ENCODE measurements around the gene LHX4. TPM values are rescaled to one million over a fixed set of nuclear protein-coding genes. Genes with fewer than 3 reads are reported as not detected.
A peak's percentile ranks its signal among the peaks of the same experiment; 100 is the strongest.

Gene LHX4
- total RNA-seq, 1 donor from 2014 or later: 0.36 TPM

DNA sequence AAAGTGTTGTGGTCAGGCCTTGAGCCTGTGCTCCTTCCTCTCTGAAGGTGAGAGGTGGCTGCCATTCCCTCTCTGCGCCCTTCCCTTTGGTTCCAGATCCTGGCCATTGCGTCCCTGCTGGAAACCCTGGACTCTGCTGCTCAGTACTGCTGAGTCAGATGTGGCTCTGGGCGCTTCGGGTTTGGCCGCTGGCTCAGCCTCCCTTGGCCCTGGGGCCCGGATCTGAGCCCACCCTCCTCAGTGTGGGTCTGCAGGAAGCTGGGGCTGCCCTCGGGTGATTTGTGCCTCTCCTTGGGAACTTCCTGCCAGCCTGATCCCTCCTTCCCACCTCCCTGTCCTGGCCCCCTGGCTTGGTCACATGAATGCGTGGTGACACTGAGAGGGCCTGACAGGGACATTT lies 43.2 kb upstream of the LHX4 start:
- Mint-ChIP-seq H3K27me3 (ENCODE audit: low read depth, unreplicated experiment) (peaks cover 5% of the 10 kb centered on the region), H3K27ac (ENCODE audit: unreplicated experiment) (no peak overlapping the region), H3K36me3 (ENCODE audit: low read depth, unreplicated experiment) (peaks cover 27% of the 10 kb centered on the region), H3K4me3 (ENCODE audit: unreplicated experiment) (no peak overlapping the region), H3K9me3 (ENCODE audit: unreplicated experiment) (no peaks in the 10 kb centered on the region), H3K4me1 (ENCODE audit: low read depth, unreplicated experiment) (no peaks in the 10 kb centered on the region)
- no peak overlapping the region for H3K27ac ChIP-seq (ENCODE audit: low read depth, low read length)
- H3K4me3 ChIP-seq (ENCODE audit: insufficient read depth, low read depth, low read length): no peak overlapping the region
- no peak for TF ChIP-seq EZH2 (IDR thresholded peaks at IDR 0.05; ENCODE audit: insufficient read depth, low read length)
- TF ChIP-seq, protein P1, sequence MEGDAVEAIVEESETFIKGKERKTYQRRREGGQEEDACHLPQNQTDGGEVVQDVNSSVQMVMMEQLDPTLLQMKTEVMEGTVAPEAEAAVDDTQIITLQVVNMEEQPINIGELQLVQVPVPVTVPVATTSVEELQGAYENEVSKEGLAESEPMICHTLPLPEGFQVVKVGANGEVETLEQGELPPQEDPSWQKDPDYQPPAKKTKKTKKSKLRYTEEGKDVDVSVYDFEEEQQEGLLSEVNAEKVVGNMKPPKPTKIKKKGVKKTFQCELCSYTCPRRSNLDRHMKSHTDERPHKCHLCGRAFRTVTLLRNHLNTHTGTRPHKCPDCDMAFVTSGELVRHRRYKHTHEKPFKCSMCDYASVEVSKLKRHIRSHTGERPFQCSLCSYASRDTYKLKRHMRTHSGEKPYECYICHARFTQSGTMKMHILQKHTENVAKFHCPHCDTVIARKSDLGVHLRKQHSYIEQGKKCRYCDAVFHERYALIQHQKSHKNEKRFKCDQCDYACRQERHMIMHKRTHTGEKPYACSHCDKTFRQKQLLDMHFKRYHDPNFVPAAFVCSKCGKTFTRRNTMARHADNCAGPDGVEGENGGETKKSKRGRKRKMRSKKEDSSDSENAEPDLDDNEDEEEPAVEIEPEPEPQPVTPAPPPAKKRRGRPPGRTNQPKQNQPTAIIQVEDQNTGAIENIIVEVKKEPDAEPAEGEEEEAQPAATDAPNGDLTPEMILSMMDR (IDR thresholded peaks at IDR 0.05; ENCODE audit: insufficient read depth, low read depth, low read length): no peak
- H3K9ac ChIP-seq (ENCODE audit: low read length): no peak overlapping the region
- no peak for DNase-seq (ENCODE audit: low read depth)
- H4K20me1 ChIP-seq (ENCODE audit: insufficient read depth, low read length): peaks cover 11% of the 10 kb centered on the region
- H3K27me3 ChIP-seq (ENCODE audit: insufficient read depth, low read length): no peaks in the 10 kb centered on the region
- no peaks in the 10 kb centered on the region for H3K79me2 ChIP-seq (ENCODE audit: insufficient read depth, low read length)
- no peak overlapping the region for H3K4me2 ChIP-seq (ENCODE audit: low read length)
- H3K4me1 ChIP-seq (ENCODE audit: insufficient read depth, low read length): no peaks in the 10 kb centered on the region
- no peak overlapping the region for H2AFZ ChIP-seq (ENCODE audit: low read depth, low read length)
- H3K9me3 ChIP-seq (ENCODE audit: insufficient read depth, low read depth, low read length): no peaks in the 10 kb centered on the region
- no peak for FAIRE-seq
- H3K36me3 ChIP-seq (ENCODE audit: insufficient read depth, low read length): peaks cover 28% of the 10 kb centered on the region

DNA sequence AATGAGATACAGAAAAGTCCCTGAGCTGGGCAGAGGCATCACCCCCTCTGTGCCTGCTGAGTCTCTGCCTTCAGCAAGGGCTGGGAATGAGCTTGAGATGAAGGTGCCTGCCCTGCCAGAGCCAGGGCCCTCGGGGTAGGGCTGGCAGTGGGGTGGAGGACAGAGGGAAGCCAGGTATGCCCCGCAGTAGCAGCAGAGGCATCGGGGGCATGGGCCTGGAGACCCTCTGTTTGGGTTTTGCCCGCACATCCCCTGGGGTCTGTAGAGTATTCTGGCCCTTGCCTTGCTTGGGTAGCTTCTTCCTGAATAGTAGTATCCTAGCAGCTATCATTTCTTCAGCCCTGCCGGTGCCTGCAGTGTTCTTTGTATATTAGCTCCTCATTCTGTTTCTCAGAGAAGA lies 42.4 kb upstream of the LHX4 start:
- no peak overlapping the region for H3K4me2 ChIP-seq (ENCODE audit: low read length)
- H3K9ac ChIP-seq (ENCODE audit: low read length): no peak overlapping the region
- H3K79me2 ChIP-seq (ENCODE audit: insufficient read depth, low read length): no peaks in the 10 kb centered on the region
- H3K27me3 ChIP-seq (ENCODE audit: insufficient read depth, low read length): no peaks in the 10 kb centered on the region
- FAIRE-seq: no peak
- peaks cover 24% of the 10 kb centered on the region for H3K36me3 ChIP-seq (ENCODE audit: insufficient read depth, low read length)
- Mint-ChIP-seq H3K9me3 (ENCODE audit: unreplicated experiment) (peaks cover 2% of the 10 kb centered on the region), H3K4me3 (ENCODE audit: unreplicated experiment) (no peak overlapping the region), H3K27ac (ENCODE audit: unreplicated experiment) (no peak overlapping the region), H3K4me1 (ENCODE audit: low read depth, unreplicated experiment) (no peaks in the 10 kb centered on the region), H3K36me3 (ENCODE audit: low read depth, unreplicated experiment) (peaks cover 35% of the 10 kb centered on the region), H3K27me3 (ENCODE audit: low read depth, unreplicated experiment) (peaks cover 13% of the 10 kb centered on the region)
- H3K4me3 ChIP-seq (ENCODE audit: insufficient read depth, low read depth, low read length): no peak overlapping the region
- peaks cover 11% of the 10 kb centered on the region for H4K20me1 ChIP-seq (ENCODE audit: insufficient read depth, low read length)
- no peaks in the 10 kb centered on the region for H3K4me1 ChIP-seq (ENCODE audit: insufficient read depth, low read length)
- no peak overlapping the region for H3K27ac ChIP-seq (ENCODE audit: low read depth, low read length)
- H2AFZ ChIP-seq (ENCODE audit: low read depth, low read length): no peak overlapping the region
- no peak for DNase-seq (ENCODE audit: low read depth)
- TF ChIP-seq, protein P1 (IDR thresholded peaks at IDR 0.05; ENCODE audit: insufficient read depth, low read depth, low read length): no peak
- no peak for TF ChIP-seq EZH2 (IDR thresholded peaks at IDR 0.05; ENCODE audit: insufficient read depth, low read length)
- H3K9me3 ChIP-seq (ENCODE audit: insufficient read depth, low read depth, low read length): no peaks in the 10 kb centered on the region

DNA sequence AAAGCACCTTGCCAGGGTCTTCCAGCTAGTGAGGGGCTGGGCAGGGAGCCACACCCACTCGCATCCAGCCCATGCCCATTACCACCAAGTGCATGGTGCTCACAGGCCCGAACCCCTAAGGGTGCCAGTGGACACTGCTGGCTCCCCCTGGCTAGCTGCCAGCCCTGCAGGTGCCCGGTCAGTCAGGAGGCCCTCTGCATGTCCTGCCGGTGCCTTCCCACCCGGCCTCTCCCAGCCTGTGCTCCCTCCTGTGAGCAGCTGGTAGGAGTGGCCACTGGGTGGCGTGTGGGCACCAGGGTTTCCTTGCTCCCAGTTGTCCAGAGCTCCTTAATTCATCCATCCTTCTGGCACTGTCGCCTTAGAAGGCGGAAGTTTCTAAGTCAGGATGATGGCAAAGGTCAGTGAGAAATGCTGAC lies 42.0 kb upstream of the LHX4 start:
- Histone ChIP-seq H3K27me3 (ENCODE audit: insufficient read depth, low read length) (no peaks in the 10 kb centered on the region), H3K27ac (ENCODE audit: low read depth, low read length) (no peak overlapping the region), H3K4me2 (ENCODE audit: low read length) (no peak overlapping the region), H3K79me2 (ENCODE audit: insufficient read depth, low read length) (no peaks in the 10 kb centered on the region), H4K20me1 (ENCODE audit: insufficient read depth, low read length) (peaks cover 11% of the 10 kb centered on the region), H3K9ac (ENCODE audit: low read length) (no peak overlapping the region), H3K9me3 (ENCODE audit: insufficient read depth, low read depth, low read length) (no peaks in the 10 kb centered on the region), H2AFZ (ENCODE audit: low read depth, low read length) (no peak overlapping the region), H3K4me3 (ENCODE audit: insufficient read depth, low read depth, low read length) (no peak overlapping the region), H3K4me1 (ENCODE audit: insufficient read depth, low read length) (no peaks in the 10 kb centered on the region), H3K36me3 (ENCODE audit: insufficient read depth, low read length) (peaks cover 24% of the 10 kb centered on the region)
- Mint-ChIP-seq H3K9me3 (ENCODE audit: unreplicated experiment) (peaks cover 2% of the 10 kb centered on the region), H3K36me3 (ENCODE audit: low read depth, unreplicated experiment) (peaks cover 40% of the 10 kb centered on the region), H3K27ac (ENCODE audit: unreplicated experiment) (no peak overlapping the region), H3K4me1 (ENCODE audit: low read depth, unreplicated experiment) (no peaks in the 10 kb centered on the region), H3K4me3 (ENCODE audit: unreplicated experiment) (no peak overlapping the region), H3K27me3 (ENCODE audit: low read depth, unreplicated experiment) (peaks cover 15% of the 10 kb centered on the region)
- DNase-seq (ENCODE audit: low read depth) (peak; percentile 22), FAIRE-seq (no peak)
- no peak for TF ChIP-seq EZH2 (IDR thresholded peaks at IDR 0.05; ENCODE audit: insufficient read depth, low read length)
- TF ChIP-seq, protein P1 (IDR thresholded peaks at IDR 0.05; ENCODE audit: insufficient read depth, low read depth, low read length): peak; percentile 58

Data from astrocyte (in vitro differentiated cells and primary cell).